ENCODE measurements around the gene TESK1. TPM values are rescaled to one million over a fixed set of nuclear protein-coding genes. Genes with fewer than 3 reads are reported as not detected.

The TESK1 gene
- total RNA-seq, 1 donor from 2014 or later = 5.2 TPM

- Histone ChIP-seq H3K9ac (no peak overlapping the region), H3K4me3 (no peak overlapping the region)
Measured at GRCh38 chr9:35574578-35575122, 30.4 kb upstream of the TESK1 start.

GRCh38 chr9:35575478-35575877 is 29.6 kb upstream of the TESK1 start:
- Mint-ChIP-seq H3K27ac (no peak overlapping the region), H3K36me3 (peaks cover 4% of the 10 kb centered on the region), H3K4me3 (no peak overlapping the region), H3K4me1 (no peaks in the 10 kb centered on the region), H3K9me3 (peaks cover 6% of the 10 kb centered on the region), H3K27me3 (ENCODE audit: insufficient read depth, low read depth) (no peaks in the 10 kb centered on the region)
- no peaks in the 10 kb centered on the region for H3K9me3 ChIP-seq (ENCODE audit: low read depth)
- H3K79me2 ChIP-seq (ENCODE audit: low read depth) = no peaks in the 10 kb centered on the region
- no peak overlapping the region for H3K4me2 ChIP-seq
- H3K4me1 ChIP-seq = no peaks in the 10 kb centered on the region
- no peak for DNase-seq (ENCODE audit: low spot score)
- no peaks in the 10 kb centered on the region for H3K27me3 ChIP-seq
- H3K4me3 ChIP-seq = no peak overlapping the region
- H3K36me3 ChIP-seq = no peaks in the 10 kb centered on the region
- H2AFZ ChIP-seq (replicated peaks) = no peak overlapping the region
- no peak for TF ChIP-seq CTCF (IDR thresholded peaks at IDR 0.05)
- TF ChIP-seq EZH2phosphoT487 (IDR thresholded peaks at IDR 0.05) = no peak
- TF ChIP-seq EZH2 (IDR thresholded peaks at IDR 0.05) = no peak
- H3F3A ChIP-seq (ENCODE audit: low read depth) = no peaks in the 10 kb centered on the region
- H4K20me1 ChIP-seq (ENCODE audit: low read depth) = no peaks in the 10 kb centered on the region
- H3K27ac ChIP-seq = no peak overlapping the region
- no peak overlapping the region for H3K9ac ChIP-seq

More at GRCh38 chr9:35574578-35575122, 30.4 kb upstream of the TESK1 start:
- H4K20me1 ChIP-seq (ENCODE audit: low read depth) = no peaks in the 10 kb centered on the region
- Mint-ChIP-seq H3K4me1 (no peaks in the 10 kb centered on the region), H3K27me3 (ENCODE audit: insufficient read depth, low read depth) (no peaks in the 10 kb centered on the region), H3K4me3 (no peak overlapping the region), H3K27ac (no peak overlapping the region), H3K36me3 (peaks cover 1% of the 10 kb centered on the region), H3K9me3 (peaks cover 3% of the 10 kb centered on the region)
- TF ChIP-seq EZH2phosphoT487 (IDR thresholded peaks at IDR 0.05) = no peak
- TF ChIP-seq CTCF (IDR thresholded peaks at IDR 0.05) = no peak
- TF ChIP-seq EZH2 (IDR thresholded peaks at IDR 0.05) = no peak
- no peaks in the 10 kb centered on the region for H3K79me2 ChIP-seq (ENCODE audit: low read depth)
- no peak for DNase-seq (ENCODE audit: low spot score)
- no peak overlapping the region for H3K4me2 ChIP-seq
- H3F3A ChIP-seq (ENCODE audit: low read depth) = no peaks in the 10 kb centered on the region
- H3K4me1 ChIP-seq = no peaks in the 10 kb centered on the region
- H3K9me3 ChIP-seq (ENCODE audit: low read depth) = no peaks in the 10 kb centered on the region
- no peaks in the 10 kb centered on the region for H3K27me3 ChIP-seq
- H2AFZ ChIP-seq (replicated peaks) = no peak overlapping the region
- no peak overlapping the region for H3K27ac ChIP-seq
- no peaks in the 10 kb centered on the region for H3K36me3 ChIP-seq

- H3K79me2 ChIP-seq (ENCODE audit: low read depth) = no peaks in the 10 kb centered on the region
- H4K20me1 ChIP-seq (ENCODE audit: low read depth) = no peaks in the 10 kb centered on the region
- no peaks in the 10 kb centered on the region for H3K9me3 ChIP-seq (ENCODE audit: low read depth)
- no peaks in the 10 kb centered on the region for H3F3A ChIP-seq (ENCODE audit: low read depth)
- no peaks in the 10 kb centered on the region for H3K27me3 ChIP-seq
- H3K4me1 Mint-ChIP-seq = no peaks in the 10 kb centered on the region
- H3K4me2 ChIP-seq = no peak overlapping the region
- TF ChIP-seq CTCF (IDR thresholded peaks at IDR 0.05) (no peak), EZH2phosphoT487 (IDR thresholded peaks at IDR 0.05) (no peak), EZH2 (IDR thresholded peaks at IDR 0.05) (no peak)
- H3K27ac ChIP-seq = no peak overlapping the region
- no peak overlapping the region for H3K4me3 Mint-ChIP-seq
- DNase-seq (ENCODE audit: low spot score) = no peak
- H3K4me1 ChIP-seq = no peaks in the 10 kb centered on the region
- no peak overlapping the region for H3K9ac ChIP-seq
- peaks cover 16% of the 10 kb centered on the region for H3K9me3 Mint-ChIP-seq
- no peak overlapping the region for H2AFZ ChIP-seq (replicated peaks)
- H3K36me3 Mint-ChIP-seq = peaks cover 6% of the 10 kb centered on the region
- H3K4me3 ChIP-seq = no peak overlapping the region
- no peak overlapping the region for H3K27ac Mint-ChIP-seq
- no peaks in the 10 kb centered on the region for H3K27me3 Mint-ChIP-seq (ENCODE audit: insufficient read depth, low read depth)
- H3K36me3 ChIP-seq = no peaks in the 10 kb centered on the region
Measured at GRCh38 chr9:35577486-35577885, 27.6 kb upstream of the TESK1 start.

All from neural progenitor cell (in vitro differentiated cells).